SKM-1 (cell line): ENCODE results near the gene HTR2C.
"Not testable (repeated sequence)": the region's sequence is repeated elsewhere in the genome, so short reads cannot be mapped to it uniquely, and the experiment has no call there.

Experiments
- DNase-seq: peaks from one replicate; lab custom pipeline; 2025; ENCODE audit not compliant: unreplicated experiment; lab: John Stamatoyannopoulos, UW

The HTR2C gene

DNA sequence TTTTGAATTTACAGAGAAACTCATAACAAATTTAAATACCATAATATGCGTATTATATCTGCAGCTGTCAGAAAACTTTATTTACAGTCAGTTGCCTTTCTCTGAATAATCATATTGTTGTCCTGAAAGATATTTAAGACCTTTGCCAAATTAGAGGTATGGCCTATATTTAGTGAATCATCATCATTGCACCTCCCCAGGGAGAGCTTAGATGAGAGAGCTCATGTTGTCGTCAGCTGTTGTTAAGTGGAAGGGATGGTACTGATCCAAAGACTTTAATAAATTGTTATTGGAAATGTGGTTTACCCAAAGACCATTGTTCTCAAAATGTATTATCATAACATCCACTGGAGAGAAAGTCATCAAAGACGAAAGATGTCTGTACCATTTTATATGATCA is 128.6 kb downstream of the HTR2C start:
- DNase-seq = no peak

DNA sequence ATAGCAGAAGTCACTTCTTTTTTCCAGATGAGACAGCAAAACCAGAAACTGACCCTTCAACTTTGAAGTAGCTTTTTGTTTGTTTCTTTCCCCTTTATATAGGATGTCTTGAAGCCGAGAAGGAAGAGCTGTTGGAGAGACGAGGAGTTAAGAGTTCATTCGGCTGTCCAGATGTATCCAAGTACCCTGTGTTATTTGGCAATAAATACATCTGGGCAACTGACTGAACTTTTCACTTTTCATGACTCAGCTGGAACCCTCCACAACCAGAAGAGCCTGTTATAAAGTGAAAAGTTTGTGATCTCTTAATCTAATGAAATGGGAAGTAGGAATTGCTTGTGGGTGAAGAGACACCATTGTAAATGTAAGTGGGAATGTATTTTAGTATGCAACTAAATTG is 131.2 kb downstream of the HTR2C start:
- DNase-seq = no peak

DNA sequence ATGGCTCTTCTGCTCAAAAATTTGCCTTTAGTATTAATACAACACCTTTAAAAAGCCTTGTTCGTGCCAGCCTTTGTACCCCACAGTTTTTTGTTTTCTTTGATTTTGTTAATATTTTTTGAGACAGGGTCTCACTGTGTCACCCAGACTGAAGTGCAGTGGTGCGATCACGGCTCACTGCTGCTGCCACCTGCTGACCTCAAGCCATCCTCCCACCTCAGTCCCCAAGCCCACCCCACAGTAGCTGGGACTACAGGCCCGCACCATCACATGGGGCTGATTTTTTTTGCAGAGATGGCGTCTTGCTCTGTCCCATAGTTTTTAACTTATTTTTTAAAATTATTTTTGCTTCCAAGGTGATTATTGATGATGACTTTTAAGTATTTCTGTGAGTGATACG is 134.0 kb downstream of the HTR2C start:
- DNase-seq = no peak

DNA sequence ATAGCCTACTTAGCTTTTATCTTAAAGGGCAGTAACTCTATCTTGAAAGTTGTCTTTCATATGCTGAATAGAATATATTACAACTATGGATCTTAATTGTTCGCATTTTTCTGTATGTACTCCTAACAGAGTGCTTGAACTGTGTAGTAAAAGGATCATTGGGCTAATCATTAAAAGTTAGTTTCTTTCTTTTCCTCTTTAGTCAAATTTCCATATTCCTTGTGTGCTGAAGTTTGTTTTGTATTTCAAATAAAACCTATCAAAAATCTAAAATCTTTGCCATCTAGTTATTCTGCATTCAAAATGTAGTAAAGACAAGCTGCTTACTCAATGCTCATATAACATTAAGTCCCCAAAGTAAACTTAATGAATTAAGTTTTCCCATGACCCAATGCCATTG is 182.7 kb downstream of the HTR2C start:
- no peak for DNase-seq

DNA sequence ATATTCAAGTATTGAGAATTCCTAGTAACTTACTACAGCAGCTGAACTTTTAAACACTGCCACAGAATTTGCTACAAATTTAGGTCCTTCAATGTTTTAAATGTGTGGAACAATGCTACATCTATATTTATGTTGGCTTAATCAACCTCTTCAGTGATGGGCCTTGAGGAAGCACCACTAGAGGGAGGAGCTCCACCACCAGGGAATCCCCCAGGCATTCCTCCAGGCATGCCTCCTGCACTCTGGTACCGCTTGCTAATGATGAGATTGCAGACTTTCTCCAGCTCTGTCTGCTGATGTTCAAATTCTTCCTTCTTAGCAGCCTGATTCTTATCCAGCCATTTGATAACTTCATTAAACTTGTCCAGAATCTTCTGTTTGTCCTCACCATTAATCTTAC is 190.8 kb downstream of the HTR2C start:
- no peak for DNase-seq

DNA sequence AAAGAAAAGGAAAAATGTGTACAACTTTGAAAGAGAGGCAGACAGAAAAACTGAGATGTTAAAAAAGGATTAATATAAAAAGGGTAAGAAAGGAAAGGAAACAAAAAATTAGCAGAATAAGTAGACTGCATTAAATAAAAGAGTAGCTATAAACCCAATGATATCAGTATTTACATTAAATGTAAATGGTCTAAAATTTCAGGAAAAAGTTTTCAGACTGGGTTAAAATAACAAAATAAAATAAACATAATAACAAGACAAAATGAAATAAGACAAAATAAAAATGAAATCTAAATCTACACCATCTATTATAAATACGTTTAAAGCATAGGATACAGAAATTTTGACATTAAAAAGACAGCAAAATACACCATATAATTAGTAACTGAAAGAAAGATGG is 199.0 kb downstream of the HTR2C start:
- DNase-seq = no peak

DNA sequence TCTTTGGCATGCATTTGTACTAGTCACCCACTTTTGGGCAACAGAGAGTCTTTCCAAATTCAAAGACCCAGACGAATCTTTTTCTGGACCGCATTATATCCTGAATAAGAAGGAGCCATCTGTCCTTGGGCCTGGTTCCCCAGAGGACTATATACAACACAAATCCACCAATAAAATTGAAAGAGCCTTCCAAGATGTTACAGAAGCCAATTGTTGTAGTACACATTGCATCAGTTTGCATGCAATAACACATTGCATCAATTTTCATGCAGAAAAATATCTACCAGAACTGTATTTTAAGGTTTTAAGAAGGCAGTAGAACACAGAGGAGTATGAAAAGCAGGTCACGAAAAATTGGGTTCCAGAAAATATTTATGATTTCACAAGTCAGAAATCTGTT is 203.2 kb downstream of the HTR2C start:
- DNase-seq = no peak

DNA sequence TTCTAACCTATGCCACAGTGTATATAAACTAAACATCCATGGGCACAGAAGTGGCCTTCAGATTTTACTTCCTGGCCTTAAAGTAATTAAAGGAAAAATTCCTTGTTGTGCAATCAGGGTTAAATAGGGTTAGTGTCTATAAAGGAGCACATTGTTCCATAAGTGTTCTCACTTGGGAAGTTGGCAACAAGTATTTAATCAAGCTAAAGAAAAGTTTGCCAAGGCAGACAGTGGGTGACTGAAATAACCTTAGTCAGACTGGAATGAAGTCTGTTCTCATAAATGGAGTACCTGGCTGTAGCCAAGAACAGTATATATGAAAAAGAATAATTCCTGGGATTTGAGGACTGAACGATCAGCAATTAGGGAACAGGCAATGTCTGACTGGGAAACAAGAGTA is 213.6 kb downstream of the HTR2C start:
- DNase-seq = no peak

DNA sequence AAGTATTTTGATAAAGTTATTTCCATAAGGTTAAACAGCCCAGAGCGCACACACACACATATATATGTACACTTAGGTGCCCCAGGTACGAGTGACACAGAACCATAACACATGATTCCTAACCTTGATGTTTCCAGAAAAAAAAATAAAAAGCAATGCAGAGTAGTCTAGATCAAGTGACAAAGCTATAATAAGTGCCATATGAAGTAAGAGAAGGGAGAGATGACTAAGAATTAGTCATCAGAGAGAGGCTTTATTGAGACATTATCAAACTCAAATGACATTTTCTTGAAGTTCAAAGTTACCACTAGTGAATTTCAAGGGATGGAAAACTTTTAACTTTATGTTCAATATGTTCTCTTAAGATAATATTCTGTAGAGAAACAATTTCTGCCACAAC is 215.0 kb downstream of the HTR2C start:
- no peak for DNase-seq

DNA sequence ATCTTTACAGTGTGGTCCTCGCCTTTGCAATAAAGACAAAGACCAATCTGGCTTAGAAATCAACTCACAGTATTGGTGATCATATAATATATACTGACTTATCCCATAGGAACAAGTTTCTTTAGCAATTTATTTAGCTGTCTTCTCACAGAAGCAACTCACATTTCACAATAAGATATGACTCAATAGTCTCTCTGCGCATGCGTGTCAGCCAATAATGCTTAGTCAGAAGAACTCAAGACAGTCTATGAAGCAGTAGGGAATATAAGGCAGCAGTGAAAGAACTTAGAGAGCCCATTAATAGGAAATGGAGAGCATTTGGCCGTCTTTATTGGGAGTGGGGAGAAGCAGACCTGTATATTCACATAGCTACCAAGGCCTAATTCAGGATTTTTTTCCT is 216.8 kb downstream of the HTR2C start:
- no peak for DNase-seq

DNA sequence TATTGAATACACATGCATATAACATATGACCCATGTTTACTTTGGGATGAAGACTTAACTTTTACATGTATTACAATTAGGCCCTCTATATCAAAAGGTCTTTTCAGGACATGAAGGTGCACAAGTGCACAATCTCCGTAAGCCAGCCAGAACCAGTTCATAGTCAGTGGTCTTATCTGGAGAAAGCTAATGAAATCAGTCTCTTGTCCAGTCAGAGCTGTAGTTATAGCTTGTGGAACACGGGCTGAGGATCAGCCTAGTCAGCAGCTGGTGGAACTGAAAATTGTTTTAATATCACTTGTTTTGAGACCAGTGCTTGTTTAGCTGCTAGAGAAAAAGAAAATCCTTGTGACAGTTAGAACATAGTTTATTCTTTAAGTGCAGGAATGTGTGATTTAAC is 235.6 kb downstream of the HTR2C start:
- DNase-seq = no peak

DNA sequence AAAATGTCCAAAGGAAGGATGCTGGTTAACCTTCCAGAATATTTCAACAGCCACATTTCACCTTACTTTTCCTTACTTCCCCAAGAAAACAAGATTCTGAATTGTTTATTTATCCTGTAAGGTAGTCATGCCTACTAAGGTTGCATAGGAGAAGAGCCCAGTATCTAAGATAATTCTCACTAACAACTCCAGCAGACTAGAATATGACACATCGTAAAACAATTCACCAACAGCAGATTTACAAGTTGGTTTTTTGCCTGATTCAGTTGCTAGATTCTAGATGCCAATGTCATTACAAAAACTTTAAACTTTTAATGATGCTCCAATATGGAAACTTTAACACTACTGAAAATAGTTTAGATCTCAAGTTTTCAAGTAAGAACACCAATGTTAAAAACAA is 257.2 kb downstream of the HTR2C start:
- no peak for DNase-seq

DNA sequence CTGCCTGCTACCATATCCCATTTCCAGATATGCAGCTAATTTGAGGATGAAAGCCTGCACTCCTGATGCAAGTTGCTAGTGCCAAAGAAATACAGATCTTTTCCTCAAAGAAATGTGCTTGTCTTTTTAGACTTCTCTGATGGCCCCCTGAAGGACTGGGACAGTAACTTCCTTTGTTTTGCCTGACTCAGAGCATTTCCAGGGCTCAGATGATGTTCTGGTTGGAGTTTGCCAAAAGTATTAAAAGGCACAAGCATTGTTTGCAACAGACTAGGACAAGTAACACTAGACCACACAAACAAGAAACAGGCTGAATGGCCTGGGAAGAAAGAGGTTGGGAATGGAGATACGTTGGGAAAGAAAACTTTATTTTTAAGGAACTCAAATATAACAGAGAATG is 258.3 kb downstream of the HTR2C start:
- DNase-seq = no peak

DNA sequence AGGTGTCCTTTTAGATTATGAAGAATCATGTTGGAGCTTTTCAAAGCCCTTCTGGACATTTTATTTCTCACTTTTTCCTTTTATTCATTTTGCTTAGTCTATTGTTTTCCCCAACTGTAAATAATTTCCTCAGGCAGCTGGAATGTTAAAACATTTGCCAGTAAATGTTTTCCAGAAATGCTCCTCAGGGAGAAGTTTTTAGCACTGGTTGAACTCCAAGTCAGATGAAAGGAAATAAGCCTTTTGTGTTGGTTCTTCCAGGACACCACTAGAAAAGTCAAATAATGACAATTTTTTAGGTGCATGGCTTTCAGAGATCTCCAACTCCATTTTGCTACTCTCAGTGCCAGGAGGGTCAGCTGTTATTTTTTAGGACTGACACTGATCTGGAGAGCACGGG is 305.6 kb downstream of the HTR2C start:
- DNase-seq = no peak

DNA sequence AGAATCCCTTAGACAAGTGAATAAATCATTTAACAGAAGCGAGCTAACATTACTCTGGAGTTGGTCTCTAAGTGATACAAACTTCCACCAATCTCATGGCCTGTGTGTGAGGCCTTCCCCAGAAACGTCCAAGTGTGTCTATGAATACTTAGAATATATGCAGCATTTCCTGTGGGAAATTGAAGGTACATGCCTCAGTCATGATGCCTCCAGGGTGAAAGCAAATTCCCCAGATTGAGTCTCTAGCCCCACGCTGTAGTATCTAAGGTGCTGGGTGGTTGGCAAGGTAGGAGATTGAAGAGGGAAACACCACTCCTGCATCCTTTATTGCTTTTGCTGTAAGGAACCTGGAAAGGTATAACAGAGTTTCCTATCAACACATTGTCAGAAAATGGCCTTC is 319.7 kb downstream of the HTR2C start:
- no peak for DNase-seq

DNA sequence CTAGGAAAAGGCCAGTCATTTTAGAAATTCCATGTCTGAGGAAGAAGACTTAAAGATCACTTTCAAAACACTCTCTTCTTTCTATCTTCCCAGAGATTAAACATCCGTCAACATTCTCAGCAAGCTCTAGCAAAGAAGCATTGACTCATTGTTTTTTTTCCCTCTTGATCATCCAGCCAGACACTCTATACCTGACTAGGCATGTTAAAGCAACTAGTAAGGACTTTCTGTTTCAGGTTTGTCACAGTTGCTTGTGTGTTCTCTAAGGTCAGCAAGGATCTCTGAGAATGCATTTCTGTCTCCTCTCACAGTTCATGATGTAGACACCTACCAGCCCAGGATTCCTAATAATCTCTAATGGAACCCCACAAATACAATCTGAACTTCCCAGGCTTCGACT is 321.4 kb downstream of the HTR2C start:
- no peak for DNase-seq

DNA sequence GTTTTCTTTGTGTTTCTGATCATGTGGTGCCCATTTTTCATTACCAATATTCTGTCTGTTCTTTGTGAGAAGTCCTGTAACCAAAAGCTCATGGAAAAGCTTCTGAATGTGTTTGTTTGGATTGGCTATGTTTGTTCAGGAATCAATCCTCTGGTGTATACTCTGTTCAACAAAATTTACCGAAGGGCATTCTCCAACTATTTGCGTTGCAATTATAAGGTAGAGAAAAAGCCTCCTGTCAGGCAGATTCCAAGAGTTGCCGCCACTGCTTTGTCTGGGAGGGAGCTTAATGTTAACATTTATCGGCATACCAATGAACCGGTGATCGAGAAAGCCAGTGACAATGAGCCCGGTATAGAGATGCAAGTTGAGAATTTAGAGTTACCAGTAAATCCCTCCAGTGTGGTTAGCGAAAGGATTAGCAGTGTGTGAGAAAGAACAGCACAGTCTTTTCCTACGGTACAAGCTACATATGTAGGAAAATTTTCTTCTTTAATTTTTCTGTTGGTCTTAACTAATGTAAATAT is 323.2 kb downstream of the HTR2C start:
- DNase-seq = no peak

DNA sequence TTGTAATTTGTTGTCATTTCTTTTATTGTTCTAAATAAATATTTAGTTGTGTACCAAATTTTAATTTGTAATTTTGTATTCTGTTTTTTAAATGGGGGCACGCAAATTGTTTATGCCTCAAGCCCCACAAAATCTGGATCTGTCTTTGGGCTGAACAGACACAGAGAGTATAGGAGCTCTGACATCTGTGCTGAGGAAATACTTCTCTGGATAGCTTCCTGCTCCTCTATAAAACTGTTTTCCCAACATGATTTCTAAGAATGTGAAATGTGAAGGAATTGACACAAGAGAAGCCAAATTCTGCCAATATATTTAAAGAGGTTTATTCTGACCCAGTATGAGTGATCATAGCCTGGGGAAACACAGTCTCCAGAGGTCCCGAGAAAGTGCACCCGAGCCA is 340.5 kb downstream of the HTR2C start:
- DNase-seq = no peak

DNA sequence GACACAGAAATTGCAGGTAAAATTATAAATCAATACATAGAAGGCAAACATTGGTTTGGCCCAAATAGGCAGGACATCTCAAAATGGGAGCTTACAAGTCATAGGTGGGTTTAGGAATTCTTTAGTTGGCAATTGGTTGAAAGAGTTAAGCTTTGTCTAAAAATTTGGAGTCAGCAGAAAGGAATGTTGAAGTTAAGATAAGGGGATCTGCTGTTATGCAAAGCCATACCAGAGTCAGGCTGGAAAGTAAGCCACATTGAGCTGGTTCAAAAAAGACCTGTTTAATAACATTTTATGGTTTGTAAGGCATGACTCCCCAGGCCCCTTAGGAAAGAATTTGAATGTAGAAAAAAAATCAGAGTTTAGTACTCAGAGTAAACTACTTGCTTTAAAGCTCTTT is 341.0 kb downstream of the HTR2C start:
- DNase-seq = no peak

DNA sequence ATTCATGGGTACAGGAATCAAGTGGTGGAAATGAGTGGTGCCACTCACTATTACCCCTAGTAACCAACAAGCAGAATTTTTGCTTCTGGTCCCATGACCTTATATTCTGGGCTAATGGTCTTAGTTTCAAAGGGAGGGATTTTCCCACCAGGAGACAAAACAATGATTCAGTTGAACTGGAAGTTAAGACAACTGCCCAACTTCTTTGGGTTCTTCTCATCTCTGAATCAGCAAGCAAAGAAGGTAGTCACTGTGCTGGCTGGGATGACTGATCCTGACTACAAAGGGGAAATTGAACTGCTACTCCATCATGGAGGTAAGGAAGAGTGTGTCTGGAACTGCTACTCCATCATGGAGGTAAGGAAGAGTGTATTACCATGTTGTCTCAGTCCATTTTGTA is 346.3 kb downstream of the HTR2C start:
- DNase-seq = no peak

DNA sequence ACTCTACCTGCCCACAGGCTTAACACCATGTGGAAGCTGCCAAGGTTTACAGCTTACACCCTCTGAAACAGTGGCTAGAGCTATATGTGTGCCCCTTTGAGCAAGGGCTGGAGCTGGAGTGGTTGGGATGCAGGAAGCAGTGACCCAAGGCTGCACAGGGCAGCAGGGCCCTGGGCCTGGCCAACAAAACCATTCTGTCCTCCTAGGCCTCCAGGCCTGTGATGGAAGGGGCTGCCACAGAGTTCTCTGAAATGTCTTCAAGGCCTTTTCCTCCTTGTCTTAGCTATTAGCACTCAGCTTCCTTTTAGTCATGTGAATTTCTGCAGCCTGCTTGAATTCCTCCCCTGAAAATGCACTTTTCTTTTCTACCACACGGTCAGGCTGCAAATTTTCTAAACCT is 348.7 kb downstream of the HTR2C start:
- no peak for DNase-seq

DNA sequence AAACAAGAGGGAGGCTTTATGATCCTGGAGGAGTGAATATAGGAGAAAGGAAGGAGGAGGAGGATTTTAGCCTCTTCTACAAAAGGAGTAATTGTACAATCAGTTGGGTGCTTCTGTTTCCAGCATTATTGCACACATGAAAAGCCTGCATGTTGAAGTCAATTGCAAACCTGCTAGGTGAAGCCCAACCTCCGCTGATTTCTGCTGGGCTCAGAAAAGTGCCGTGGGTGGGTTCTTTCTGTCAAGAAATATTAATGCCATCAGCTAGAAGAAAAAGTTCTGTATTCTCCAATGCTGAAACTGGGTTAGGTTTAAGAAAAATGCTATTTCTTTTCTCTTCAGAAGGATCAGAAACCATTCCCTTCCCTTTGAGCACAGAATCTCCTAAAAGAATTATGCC is 349.4 kb downstream of the HTR2C start:
- not testable (repeated sequence) for DNase-seq

DNA sequence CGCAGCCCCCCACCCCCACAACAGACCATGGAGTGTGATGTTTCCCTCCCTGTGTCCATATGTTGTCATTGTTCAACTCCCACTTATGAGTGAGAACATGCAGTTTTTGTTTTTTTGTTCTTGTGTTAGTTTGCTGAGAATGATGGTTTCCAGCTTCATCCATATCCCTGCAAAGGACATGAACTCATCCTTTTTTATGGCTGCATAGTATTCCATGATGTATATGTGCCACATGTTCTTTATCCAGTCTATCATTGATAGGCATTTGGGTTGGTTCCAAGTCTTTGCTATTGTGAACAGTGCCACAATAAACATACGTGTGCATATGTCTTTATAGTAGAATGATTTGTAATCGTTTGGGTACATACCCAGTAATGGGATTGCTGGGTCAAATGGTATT is 353.2 kb downstream of the HTR2C start:
- not testable (repeated sequence) for DNase-seq

DNA sequence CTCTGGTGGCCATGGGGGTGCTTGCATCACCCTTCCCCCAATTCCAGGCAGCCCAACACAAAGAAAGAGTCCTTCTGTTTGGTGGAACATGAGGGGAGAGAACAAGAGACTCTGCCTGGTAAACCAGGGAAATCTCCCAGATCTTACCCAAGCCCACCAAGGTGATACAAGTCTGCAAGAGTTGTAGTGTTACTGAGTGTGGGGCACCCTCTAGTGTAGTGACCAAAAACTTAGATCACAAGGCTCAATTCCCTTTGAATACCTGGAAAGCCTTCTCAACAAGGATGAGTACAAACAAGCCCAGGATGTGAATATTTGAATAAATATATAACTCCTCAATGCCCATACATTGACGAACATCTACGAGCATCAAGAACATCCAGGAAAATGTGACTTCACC is 368.8 kb downstream of the HTR2C start:
- DNase-seq = no peak
